ENCODE data around the gene ITPRIP.

Gene ITPRIP

GRCh38 chr10:104337985-104338735 lies at the start of gene ITPRIP:
Gene ITPRIP (minus strand): TSS chr10:104338465. CDS start chr10:104316051, 22,414 bp downstream.
- DNase-seq (ENCODE audit: low read depth) = no peak

GRCh38 chr10:104387130-104387888 lies 49.0 kb upstream of the ITPRIP start:
- no peak for DNase-seq (ENCODE audit: low read depth)

GRCh38 chr10:104380336-104380735 lies 42.1 kb upstream of the ITPRIP start:
- no peak for DNase-seq (ENCODE audit: low read depth)

GRCh38 chr10:104376784-104377300 lies 38.6 kb upstream of the ITPRIP start:
- no peak for DNase-seq (ENCODE audit: low read depth)

GRCh38 chr10:104374591-104374990 lies 36.3 kb upstream of the ITPRIP start:
- no peak for DNase-seq (ENCODE audit: low read depth)

- no peak for DNase-seq (ENCODE audit: low read depth)
Observed at GRCh38 chr10:104371753-104372152, 33.5 kb upstream of the ITPRIP start.

- DNase-seq (ENCODE audit: low read depth) = no peak
Observed at GRCh38 chr10:104368381-104368780, 30.1 kb upstream of the ITPRIP start.

GRCh38 chr10:104367904-104368303 lies 29.6 kb upstream of the ITPRIP start:
- DNase-seq (ENCODE audit: low read depth) = no peak

- DNase-seq (ENCODE audit: low read depth) = no peak
Observed at GRCh38 chr10:104359811-104360210, 21.5 kb upstream of the ITPRIP start.

- DNase-seq (ENCODE audit: low read depth) = no peak
Observed at GRCh38 chr10:104353325-104354048, 15.2 kb upstream of the ITPRIP start, which contains the start of gene CFAP58. Gene CFAP58 (plus strand): TSS chr10:104353833. CDS start chr10:104353898, 65 bp downstream.

- DNase-seq (ENCODE audit: low read depth) = no peak
Observed at GRCh38 chr10:104351919-104352318, 13.7 kb upstream of the ITPRIP start.

GRCh38 chr10:104351061-104351702 lies 12.9 kb upstream of the ITPRIP start:
- DNase-seq (ENCODE audit: low read depth) = peak; percentile 70

- no peak for DNase-seq (ENCODE audit: low read depth)
Observed at GRCh38 chr10:104350127-104350635, 11.9 kb upstream of the ITPRIP start.

- DNase-seq (ENCODE audit: low read depth) = no peak
Observed at GRCh38 chr10:104349623-104350126, 11.4 kb upstream of the ITPRIP start.

- no peak for DNase-seq (ENCODE audit: low read depth)
Observed at GRCh38 chr10:104348601-104349000, 10.3 kb upstream of the ITPRIP start.

GRCh38 chr10:104347295-104348045 lies 9.2 kb upstream of the ITPRIP start:
- DNase-seq (ENCODE audit: low read depth) = no peak

- no peak for DNase-seq (ENCODE audit: low read depth)
Observed at GRCh38 chr10:104345941-104346340, 7.7 kb upstream of the ITPRIP start.

GRCh38 chr10:104345515-104345914 lies 7.2 kb upstream of the ITPRIP start:
- no peak for DNase-seq (ENCODE audit: low read depth)

GRCh38 chr10:104344219-104344618 lies 6.0 kb upstream of the ITPRIP start:
- DNase-seq (ENCODE audit: low read depth) = no peak

- no peak for DNase-seq (ENCODE audit: low read depth)
Observed at GRCh38 chr10:104342941-104343411, 4.7 kb upstream of the ITPRIP start.
